DMS79 treated with DMSO at 0.1 percent for 48 hours (cell line): ENCODE measurements around the gene AANAT.

Experiments
- DNase-seq: peaks from one replicate; lab custom pipeline; 2025; lab: John Stamatoyannopoulos, UW

AANAT gene

DNA sequence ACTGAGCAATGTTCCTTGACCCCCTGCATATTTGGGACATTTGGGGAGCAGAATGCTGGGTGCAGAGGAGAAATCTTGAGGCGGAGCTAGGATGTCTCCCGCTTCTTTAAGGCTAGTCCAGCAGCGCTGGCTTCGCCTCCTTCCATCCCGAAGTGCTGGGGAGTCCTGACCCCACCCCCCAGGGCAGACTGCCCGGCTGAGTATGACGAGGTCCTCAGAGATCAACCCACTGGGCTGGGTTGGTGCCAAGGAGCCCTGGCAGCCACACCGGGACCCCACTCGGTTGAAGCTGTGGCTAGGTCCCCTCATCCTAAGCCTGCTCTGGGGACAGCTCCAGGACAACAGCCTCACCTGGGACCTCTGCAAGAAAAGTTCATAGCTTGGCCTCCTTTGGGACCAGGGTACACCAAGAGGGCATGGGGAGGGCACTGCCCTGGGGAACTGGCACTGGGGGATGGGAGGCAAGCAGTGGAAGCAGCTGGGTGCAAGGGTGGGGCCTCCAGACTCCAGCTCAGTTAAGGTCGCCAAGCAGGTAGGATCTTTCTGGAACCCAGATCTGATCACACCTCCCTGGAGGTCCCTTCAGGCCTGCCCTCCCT is 22.8 kb downstream of the AANAT start:
- DNase-seq: no peak

DNA sequence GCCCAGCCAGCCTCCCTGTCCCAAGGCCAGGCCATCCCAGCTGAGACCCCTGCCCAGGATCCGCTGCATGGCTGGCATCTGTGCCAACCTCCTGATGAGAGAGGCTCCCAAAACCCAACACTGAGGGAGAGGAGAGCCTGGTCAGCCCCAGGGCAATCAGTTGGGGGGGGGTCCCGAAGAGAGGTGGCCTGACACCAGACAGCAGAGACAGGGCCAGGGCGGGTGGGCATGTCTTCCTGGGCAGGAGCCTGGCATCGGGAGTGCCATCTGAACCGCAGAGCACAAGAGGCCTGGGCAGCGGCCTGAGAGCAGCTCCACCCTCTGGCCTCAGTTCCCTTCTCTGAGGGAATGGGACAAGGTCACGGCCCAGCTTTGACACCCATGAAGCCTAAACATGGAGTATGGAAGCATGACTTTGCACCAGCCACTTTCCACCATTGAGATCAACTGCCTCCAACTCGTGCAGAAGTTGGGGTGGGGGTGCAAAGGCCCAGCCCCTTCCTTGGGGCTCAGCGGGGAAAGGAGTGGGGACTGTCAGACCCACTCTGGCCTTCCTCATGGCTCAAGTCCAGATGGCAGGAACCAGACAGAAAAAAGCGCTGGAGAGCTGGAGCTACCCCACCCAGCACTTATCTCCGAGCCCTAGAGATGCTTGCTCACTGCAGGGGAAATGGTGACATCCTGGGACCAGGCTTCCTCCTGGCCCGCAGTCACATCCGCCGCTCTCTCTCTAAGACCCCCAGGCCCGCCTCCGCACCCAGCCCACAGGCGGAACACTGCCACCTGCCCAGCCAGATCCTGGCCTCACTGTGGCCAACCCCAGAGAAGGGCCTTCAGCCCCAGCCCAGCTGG is 24.1 kb downstream of the AANAT start:
- DNase-seq: no peak

DNA sequence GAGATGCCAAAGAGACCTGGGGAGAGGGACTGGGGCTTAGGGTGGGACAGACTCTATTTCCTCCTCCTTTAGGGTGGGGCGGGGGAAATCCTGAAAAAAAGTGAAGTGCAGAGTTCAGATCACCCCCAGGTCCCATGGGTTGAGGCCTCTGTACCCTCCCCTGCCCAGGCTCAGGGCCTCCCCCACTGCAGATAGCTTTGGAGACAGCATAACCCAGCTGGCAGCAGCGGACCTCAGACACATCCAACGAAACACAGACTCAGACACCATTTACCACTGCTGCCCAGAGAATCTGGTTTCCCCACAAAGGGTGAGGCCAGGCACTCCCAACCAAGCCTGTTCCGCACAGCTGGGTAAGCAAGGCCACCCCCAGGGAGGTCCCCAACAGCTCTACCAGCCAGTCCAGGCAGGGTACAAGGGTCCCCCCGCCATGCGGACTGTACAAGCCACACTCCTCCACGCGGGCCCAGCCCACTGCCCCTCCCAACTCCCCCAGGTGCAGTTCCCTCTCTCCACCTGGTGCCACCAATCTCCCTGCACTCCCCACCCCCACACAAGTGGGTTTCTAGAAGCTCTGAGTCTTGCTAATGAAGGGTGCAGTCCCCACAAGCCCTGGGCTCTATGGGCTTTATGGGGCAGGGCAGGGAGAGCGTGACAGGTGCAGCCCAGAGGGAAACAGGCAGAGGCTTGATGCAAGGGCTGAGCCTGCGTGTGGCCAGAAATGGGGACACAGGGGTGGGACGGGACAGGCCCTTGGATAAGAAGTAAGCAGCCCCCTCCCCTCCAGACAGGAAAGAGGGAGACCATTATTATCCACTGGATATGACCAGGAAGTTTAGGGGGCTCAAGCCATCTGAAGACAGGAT is 25.0 kb downstream of the AANAT start:
- peak; percentile 11 for DNase-seq

DNA sequence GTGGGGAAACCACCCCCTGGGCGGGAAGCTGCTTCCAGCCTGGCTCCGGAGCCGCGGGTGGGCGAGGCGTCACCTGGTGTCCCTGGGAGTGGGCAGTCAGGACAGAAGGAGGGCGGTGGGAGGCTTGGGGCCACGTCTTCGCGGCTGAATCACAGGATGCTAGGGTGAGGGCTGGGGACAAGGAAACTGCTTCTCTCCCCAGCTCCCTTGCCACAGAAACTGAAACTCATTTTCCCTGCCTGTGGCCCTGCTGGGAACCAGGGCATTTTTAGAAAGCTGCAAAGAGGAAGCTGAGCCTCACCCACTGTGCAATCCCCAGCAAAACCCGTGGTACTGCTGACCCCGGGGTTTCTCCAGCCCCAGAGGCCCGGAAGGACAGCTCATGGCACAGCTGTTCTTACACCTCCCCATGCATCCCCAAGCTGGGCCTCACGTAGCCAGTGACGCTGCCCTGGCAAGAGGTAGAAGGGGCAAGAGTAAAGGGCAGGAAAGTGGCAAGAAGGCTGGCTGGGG is 25.6 kb downstream of the AANAT start:
- peak; percentile 1 for DNase-seq

DNA sequence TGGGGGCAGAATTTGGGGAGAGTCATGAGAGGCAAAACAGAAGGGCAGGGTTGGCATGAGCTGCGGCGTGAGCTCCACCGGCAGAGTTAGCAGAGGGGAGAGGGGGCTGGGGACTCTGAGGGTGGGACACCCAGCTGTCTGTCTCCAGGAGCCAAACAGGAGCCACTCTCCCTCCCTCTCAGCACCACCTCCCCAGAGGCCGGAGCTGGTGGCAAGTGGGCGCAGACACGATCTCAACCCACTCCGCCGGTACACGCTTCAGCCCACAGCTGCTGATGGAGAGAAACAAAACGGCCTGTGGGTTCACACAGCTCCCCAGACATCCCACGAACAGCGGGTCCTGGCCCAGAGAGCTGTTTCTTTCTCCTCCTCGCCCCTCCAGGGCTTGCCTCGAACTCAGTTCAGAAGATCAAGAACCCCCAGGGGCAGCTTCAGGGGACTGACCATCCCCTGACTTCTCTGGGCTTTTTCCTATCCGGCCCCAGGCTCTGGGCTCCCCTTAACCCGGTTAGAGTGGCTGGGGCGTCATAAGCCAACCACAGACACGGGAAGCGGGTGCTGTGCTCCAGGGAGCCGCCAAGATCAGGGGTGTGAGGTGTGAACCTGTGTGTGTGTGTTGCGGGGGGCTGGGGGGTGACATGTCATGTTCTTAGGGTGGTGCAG is 26.2 kb downstream of the AANAT start:
- DNase-seq: no peak

DNA sequence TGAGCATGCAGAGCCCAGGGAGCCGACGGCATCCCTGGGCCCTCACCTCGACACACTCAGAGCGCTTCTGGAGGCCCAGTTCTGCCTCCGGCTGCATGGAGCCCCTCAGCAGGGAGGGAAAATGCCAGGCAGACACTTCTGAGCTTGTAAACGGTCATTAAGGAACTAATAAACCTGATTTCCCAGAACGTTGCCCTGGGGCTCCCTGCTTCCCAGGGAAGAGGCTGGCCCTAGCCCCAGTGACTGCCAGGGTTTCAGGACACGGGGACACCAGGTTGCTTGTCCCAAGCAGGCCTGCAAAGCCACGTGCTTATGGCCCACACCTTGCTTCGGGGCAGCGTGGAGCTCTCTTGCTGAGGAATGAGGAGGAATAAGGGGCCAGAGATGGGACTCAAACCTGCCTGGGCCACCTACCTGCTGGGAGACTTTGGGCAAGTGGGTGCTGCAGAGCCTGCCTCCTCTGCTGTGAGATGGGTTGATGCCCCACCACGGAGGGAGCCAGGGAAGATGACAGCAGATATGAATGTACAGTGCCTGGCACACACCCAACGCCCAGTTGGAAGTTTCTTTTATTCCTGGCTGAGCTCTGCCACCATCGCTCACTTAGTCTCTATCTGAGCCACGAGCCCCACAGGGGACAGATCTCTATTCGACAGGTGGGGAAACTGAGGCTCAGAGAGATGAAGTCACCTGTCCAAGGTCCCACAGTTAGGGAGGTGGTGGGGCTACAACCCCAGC is 28.4 kb downstream of the AANAT start:
- DNase-seq: no peak

DNA sequence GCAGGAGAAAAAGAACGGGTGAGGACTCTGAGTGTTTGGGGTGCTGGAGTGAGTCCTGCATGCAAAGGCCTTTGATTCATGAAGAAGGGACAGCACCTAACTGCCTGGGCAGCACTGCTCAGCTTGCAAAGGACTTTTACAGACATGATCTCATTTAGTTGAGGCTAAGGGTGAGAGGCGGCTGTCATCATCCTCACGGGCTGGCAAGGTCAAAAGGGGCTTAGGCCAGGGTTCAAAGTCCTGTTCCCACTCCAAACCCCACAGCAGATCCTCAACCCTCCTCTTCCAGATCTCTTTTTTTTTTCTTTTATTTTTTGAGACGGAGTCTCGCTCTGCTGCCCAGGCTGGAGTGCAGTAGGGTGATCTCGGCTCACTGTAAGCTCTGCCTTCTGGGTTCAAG is 29.1 kb downstream of the AANAT start:
- DNase-seq: no peak

DNA sequence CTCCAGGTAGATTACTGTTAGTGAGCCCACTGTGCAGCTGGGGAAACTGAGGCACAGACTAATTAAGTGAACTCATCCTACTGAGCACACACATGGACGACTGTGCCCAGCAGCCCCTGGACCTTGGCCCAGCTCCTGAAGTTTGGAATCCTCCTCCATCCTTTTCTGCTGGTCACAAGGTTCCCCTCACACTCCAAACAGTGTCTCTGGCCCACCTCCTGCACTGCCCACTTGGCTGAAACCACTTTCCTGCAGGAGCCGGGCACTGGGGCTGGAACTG is 30.2 kb downstream of the AANAT start:
- DNase-seq: no peak

DNA sequence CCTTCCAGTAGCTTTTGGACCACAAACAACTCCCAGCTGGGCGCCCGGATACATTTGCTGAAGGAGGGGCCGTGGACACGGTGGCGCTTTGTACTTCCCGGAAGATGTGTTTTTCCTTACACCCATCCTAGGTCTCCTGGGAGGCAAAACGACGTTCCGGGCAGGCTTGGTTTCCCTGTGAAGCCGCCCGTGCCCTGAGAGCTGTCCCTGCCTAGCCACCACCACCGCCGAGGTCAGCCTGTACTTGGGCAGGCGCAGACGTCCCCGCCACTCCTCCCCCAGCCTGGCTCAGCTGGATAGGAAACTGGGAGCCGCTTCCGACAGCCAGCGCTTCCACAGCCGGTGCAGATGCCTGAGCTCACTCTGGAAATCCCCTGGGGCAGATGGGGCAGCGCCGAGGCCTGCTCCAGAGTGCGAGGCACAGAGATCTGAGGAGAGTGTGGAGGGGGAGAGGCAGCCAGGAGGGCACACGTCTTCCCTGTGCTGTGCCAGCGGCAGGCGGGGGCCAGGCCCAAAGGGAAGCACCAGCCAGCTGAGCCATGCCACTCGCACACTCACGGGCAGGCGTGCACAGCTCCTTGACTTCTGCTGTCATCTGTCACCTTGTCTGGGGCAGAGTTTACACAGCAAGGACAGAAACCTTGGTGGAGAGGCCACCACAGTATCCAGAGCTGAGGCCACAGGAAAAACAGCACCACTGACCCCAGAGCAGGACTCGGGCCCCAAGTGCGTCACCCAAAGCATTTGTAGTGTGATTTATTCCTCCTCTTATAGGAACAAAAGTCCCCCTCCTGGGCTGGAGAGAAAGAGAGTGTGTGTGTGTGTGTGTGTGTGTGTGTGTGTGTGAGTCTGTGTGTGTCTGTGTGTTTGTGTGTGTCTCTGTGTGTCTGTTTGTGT is 30.8 kb downstream of the AANAT start:
- DNase-seq: peak; percentile 40

DNA sequence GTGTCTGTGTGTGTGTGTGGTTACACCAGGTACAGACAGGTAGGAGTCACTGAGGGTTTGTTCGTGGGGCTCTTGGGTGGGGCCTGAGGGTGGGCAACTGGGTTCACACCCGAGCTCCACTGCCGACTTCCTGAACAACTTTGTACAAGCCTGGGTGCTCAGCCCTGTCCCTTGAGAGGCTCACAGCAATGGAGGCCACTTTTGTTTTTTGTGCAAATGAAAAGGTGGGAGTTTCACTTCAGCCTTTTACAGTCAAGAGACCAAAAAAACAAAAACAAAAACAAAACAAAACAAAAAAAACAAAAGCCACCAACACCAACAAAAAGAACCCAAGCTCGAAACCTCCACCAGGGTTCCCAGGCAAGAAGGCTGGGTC is 31.5 kb downstream of the AANAT start:
- DNase-seq: no peak

DNA sequence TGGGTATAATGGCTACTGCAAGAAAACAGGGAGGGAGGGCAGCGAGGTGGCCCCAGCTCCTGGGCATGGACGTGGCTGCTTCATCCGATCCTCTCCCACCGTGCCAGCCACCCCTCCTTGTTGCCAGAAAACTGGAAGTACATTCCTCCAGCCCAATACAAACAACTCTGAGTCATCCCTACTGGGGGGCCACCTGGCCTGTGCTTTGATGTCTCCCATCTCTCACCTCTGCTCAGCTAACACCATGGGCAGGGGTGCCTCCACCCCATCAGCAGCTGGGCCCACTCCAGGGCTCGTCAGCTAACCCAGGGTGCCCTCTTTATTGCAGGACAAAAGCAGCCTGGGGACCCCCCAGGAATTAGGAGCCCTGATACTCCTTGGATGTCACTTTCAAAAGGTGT is 31.9 kb downstream of the AANAT start:
- DNase-seq: no peak

DNA sequence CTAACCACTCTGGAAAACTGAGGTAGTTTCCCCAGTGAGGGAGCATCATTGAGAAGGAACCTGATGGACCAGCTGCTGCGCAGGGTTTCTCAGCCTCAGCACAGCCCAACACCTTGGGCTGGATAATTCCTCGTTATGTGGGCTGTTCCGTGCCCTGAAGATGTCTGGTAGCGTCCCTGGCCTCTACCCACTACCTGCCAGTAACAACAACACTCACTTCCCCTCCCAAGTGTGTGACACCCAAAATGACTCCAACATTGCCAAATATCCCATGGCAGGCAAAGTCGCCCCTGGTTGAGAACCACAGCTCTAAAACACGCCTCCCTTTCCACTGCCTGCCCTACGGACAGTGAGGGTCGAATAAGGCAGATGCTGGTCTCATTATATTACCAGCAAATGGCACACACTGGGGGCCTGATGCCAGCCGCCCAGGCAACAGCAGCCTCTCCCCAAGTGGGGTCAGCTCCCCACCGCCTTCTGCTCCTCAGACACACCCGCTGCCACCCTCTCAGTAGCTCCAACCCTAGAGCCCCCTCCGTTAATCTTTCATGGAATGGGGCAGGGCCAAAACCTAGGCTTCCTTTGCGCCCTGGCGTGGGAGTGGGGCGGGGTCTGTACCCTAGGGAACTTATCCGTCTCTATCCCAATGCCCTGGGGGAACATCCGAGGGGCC is 32.8 kb downstream of the AANAT start:
- no peak for DNase-seq

DNA sequence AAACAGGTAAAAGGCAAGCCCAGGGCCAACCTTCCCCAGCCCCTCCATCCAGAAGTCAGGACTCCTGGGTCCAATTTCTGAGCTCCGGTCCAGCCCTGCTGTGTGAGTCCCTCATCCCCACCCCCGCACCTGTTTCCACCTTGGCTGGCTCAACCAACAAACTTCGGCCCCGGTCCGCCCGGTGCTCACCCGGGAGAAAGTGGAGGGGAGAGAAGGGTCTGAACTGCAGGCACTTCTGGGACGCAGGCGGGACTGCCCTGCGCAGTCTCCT is 33.3 kb downstream of the AANAT start:
- no peak for DNase-seq

DNA sequence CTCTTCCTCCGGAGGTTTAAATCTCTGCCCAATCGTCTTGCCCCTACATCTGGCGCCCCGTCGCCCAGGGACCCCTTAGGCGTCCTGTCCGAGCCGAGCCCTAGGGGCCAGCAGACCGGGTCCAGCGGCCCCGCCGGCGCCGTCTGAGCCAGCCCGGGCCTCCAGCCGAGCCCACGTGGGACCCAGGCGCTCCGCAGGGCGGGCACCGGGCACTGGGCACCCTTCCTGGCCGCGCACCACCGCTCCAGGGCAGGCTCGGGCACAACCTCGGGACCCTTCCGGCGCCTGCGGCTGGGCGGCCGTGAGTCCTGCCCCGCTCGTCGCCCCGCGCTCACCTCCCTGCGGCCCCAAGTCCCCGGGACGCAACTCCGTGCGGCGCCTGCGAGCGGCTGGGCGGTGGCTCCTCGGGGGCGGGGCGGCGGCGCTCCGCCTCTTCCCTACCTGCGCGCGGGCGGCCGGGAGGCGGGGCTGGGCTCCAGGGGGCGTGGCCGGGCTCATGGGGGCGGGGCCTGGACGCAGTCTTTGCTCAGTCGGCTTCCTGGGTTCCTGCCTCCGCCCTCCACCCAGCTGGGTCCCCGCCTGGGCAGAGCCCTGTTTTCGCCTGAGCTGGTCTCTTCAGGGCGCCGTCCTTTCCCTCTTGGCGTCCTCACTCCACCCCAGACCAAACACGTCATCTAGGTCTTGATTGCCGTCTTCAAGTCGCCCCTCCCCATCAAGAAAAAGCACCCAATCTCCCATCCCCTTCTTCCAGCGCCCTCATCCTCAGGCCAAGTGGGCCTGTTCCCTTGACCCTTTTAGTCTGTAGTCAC is 33.8 kb downstream of the AANAT start, which contains the start of gene RHBDF2:
Gene RHBDF2 (minus strand): TSS at position 406 of the 809 bp plus-strand sequence. CDS start 19,899 bp downstream, outside the sequence.
- peak; percentile 53 for DNase-seq

DNA sequence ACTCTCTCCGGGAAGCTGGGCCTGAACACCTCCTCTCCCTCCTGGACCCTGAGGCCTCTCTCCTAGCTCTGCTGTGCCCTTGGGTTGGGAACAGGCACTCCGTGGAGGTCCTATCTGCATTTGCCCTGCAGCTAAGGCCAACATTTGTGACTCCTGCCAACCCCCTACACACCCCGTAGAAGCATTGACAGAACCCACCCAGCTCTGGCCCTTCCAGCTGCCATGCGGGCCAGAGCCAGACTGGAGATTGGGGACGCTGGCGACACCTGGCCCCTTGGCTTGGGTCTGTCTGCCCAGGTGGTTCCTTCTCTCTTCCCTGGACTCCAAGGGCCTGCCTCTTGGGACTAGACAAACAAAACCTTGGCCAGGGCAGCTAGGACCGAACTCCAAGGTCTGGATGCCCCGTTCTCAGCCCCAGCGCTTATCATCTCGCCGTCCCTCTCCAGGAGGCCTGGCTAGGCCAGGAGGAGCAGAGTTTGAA is 34.5 kb downstream of the AANAT start:
- no peak for DNase-seq

DNA sequence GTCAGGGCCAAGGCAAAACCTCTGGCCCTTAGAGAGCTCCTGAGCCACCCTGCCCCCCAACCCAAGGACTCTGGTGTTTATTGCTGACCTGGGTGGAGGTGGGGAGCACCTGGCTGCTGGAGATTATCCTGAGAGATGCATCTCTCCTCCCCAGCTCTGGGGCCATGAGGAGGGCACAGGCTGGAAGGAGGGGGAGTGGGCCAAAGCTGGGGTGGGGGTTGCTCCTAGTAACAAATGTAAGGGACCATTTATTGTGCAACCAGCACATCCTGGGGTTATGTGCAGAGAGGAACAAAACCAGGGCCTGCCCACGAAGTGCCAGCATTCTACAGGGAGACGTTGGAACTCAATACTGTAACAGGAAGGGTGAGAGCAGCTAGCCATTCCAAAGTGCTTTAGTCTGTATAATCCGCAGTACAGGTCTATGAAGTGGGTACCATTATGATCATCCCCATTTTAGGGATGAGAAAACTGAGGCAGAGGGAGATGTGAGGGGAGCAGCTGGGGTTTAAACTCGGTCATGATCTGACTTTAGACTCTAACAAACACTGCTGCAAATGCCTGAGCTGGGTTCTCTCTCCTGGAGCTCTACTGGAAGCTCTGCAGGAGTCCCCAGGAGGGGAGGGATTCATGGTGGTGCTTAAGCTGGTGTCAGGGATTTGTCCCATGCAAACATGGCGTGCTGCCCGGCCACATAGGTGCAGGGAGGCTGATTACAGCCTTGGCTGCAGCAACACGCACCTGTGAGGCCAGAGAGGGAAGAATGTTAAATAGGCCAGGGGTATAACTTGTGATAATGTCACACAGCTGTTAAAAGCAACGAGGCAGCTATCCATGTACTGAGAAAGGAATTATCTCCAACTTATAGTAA is 35.2 kb downstream of the AANAT start:
- no peak for DNase-seq

DNA sequence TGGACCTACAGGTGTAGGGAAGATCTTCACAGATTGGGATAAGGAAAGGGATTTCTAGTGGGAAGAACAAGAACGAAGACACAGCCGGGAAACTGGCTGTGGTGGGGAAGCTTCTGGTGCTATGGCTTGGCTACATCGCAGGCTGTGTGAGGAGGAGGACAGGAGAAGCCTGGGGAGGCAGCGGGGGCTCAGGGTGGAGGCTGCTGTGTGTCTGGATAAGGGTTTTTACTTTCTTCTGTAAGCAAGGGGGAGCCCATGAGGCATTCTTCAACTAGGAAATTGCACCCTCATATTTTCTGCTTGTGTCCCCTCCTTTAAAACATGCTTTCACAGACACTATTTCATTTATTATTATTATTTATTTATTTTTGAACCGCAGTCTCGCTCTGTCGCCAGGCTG is 36.7 kb downstream of the AANAT start:
- DNase-seq: no peak
